Activated naive CD4-positive, alpha-beta T cell treated with anti-CD3 and anti-CD28 coated beads, Interleukin-2, amount 50 U/mL, for 16 hours (primary cell): ENCODE data around the gene C3orf20.
"Not testable (repeated sequence)": the region's sequence is repeated elsewhere in the genome, so short reads cannot be mapped to it uniquely, and the experiment has no call there.

Experiments used
- DNase-seq: peaks from one replicate; pipeline ENCODE4 v3.0.0-alpha.2; 2020

C3orf20 gene

DNA sequence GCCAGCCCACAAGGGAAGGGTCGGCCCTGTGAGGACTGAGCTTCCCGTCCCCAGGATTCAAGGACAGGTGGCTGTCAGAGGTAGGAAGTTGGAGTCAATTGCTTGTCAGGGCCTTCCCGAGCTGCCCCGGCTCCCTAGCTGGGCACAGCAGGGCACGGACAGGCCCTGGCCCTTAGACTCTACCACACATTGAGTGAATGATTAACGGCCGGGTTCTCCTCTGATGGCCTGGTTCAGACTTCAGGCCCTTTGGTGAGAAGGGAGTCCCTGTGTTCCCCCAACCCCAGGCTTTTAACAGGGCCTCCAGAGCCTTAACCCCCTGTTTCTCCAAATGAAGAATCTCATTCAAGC lies 127.4 kb downstream of the C3orf20 start:
- no peak for DNase-seq

DNA sequence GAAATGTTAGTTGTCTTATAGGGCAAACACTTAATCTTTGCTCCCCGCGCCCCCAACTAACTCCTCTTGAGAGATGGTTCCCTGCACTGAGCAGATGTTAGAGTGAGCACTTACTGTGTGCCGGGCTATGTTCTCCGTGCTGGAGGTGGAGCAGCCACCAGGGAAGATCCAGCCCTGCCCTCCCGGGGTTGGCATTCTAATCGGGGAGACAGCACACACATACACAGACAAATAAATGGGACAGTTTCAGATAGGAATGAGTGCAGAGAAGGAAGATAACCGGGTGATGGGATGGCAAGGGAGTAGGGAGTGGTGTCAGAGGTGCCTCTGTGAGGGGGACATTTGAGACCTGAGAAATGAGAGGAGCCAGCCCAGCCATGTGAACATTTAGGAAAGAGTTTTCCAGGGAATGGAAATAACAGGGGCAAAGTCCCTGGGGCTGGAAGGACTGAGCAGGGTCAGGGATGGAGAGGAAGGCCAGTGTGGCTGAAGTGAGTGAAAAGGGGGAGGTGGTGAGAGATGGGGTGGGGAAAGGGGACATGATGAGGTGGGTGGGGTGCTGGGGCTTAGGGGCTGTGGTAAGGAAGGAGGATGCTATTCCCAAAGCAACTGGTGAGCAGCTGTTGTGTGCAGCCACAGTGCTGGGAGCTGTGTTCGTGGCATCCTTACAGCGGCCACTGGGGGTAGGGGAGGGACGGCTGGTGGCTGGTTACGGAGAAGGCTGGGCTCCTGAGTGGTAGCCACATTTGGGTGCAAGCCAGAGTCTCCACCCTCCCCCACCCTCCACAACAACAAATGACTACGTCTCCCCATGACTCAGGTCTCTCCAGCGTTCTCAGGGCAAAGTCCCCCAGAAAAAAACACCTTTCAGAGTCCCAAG lies 128.4 kb downstream of the C3orf20 start:
- DNase-seq: no peak

DNA sequence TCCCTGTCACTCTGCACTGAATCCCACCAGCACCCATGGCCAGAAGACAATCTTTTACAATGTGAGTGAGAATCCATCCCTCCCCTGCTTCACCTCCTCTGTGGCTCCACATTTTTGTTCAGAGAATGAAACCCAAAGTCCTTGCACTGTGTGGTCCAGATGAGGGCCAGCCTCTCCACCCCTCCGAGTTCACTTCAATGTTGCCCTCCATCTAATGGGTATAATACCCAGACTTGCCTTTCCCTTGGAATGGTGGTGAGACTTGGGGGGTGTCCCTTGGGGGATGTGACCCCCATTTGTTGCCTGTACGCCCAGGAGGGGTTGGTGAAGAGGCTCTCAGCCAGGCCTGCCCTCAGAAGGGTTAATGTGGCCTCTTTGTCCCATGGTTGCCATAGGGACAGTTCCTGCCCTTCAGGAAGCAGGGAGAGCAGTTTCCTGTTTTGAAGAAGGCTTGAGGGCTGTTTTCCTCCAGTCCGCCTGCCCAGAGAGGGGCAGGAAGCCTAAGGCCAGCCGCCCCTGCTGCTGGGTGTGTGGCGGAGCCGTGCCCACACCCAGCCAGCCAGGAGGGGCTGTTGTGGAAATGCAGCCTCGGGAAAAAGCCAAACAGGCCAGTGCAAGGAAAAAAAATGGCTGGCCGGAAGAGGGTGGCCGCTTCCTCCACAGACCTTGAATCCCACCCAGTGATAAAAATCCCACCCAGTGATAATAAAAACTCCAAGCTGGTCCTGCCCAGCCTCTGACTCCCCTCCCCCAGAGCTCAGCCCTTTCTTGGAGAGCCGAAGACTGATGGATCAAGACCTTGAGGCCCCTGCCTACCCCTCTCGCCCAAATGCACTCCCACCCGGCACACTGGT lies 129.3 kb downstream of the C3orf20 start:
- no peak for DNase-seq

GRCh38 chr3:14804835-14805780 lies 130.2 kb downstream of the C3orf20 start:
- DNase-seq: no peak

DNA sequence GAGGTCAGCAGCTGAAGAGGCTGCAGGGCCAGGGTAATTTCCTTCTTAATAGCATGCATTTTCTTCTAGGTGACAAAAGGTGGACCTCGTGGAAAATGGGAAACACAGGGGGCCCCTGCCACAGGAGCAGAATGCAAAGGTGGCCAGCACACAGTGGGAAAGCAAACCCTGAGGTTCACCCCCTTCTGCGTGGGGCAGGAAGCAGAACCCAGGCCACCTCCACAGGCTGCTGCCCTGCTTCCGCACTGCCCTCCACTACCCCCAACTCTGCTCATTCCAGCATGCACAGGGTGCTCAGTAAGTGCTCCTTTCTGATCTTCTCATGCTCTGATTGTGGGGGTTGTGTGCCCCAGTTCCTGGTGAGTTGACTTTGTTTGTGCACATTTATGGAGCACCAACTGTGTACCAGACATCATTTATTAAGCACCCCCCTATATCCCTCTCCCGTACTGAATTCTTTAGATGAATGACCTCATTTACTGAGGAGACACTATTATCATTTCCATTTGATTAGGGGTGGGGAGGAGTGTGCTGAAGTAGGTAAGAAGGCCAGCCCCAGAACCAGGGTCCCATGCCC lies 131.1 kb downstream of the C3orf20 start:
- no peak for DNase-seq

DNA sequence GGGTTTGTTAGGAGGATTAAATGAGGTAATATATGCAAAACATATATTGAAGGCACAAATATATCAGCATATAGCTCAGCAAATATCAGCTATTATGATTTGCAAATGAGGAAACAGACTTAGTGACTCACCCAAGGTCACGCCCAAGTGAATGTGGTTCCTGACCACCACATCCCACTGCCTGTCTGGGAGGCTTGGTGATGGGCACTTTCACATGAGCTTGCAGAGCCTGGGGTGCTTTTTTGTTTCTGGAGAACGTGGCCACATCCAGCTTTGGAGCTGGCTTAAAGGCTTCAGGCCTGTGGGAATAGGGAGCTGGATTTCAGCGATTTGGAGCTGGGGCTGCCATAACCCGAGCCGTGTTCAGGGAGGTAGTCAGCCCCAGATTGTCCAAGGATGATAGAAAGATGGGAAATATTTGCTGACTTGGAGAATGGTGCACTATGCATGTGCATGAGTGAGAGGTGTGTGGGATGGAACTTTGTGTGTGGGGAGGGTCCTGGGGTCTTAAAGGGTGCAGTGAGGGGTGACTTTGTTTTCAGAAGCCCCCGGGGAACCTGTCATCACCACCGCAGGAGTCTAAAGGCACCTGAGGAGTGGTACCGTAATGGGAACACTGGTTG lies 131.8 kb downstream of the C3orf20 start:
- DNase-seq: no peak

DNA sequence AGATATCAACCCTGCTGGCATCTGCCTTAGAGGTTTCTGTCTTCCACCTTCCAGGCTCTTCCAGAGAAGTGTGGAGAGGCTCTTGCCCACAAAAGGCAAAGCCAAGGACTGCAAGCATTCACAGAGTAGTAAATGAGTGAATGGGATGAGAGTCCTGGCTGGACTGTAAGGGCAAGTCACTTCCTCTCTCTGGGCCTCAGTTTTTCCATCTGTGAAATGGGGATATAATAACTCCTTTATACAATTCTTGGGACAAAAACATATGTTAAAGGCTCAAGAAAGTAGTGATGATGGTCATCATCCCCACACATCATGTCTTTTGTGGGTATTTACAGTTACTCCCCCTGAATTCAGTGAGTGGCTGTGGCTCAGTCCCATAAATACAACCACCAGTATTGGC lies 133.1 kb downstream of the C3orf20 start:
- DNase-seq: no peak

GRCh38 chr3:14808502-14809266 lies 133.7 kb downstream of the C3orf20 start:
- no peak for DNase-seq

GRCh38 chr3:14809611-14810010 lies 134.7 kb downstream of the C3orf20 start:
- not testable (repeated sequence) for DNase-seq

- no peak for DNase-seq
Observed at GRCh38 chr3:14810070-14810791, 135.3 kb downstream of the C3orf20 start.

DNA sequence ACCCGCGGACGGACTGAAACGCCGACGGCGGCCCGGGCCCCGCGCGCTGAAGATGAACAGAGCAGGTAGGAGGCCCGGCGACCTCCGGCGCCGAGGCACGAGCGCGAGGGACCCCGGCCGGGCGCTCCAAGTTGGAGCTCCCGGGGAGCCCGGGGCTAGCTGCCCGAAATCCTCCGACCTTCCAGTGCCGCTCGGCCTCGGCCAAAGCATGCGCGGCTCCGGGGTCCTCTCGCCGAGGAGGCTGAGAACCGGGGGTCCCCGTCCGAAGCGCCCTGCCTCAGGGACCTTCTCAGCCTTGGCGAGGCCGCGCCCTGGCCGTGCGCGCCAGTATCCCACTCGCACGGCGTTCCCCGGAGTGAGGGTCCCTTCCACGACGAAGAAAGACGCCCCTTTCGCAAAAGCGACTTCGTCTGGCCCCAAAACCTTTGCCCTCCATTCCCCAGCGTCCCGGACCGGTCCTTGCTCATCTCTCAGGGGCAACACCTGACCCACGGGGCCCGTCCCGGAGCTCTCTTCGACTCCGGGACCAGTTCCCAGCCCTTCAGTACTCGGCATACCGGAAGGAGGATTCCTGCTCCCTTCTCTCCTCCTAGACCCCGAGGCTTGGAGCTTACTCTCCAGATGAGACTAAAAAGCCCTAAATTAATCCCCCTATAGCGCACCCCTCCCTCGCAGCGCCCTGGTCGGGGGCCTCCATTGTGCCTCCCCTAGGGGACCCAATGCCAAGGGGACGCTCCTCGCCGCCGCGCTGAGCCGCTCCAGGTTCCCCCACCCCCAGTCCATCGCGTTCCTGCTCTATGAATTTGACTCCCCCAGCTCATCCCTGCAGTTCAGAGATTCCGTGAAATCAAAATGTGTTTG lies 136.1 kb downstream of the C3orf20 start:
- no peak for DNase-seq

- no peak for DNase-seq
Observed at GRCh38 chr3:14811684-14812083, 136.7 kb downstream of the C3orf20 start.

GRCh38 chr3:14812196-14812790 lies 137.4 kb downstream of the C3orf20 start:
- DNase-seq: no peak

DNA sequence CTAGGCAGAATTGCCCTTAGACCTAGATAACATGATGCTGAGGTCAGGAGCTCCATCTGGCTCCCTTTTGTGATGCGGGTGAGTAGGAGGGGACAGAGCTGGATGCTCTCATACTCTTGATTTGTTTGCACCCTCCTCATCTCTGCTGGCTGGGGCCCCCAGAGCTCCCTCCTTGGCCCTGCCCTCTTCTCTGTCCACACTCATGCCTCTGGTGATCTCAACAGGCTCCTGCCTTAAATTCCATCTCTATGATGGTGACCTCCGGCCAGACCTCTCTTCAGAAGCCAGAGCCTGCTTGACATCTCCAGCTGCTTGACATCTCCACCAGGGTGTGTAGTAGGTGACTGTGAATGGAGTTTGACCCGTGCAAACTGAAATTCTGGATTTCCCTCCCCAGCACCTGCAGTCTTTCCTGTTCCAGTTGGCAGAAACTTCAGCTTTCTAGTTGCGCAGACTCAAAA lies 139.5 kb downstream of the C3orf20 start:
- DNase-seq: no peak

- no peak for DNase-seq
Observed at GRCh38 chr3:14816359-14816758, 141.4 kb downstream of the C3orf20 start.

- no peak for DNase-seq
Observed at GRCh38 chr3:14818804-14819500, 144.0 kb downstream of the C3orf20 start, which contains the start of gene FGD5. Gene FGD5, plus strand, starts transcription at chr3:14818962. Its CDS starts 110 bp downstream, at chr3:14819072.

DNA sequence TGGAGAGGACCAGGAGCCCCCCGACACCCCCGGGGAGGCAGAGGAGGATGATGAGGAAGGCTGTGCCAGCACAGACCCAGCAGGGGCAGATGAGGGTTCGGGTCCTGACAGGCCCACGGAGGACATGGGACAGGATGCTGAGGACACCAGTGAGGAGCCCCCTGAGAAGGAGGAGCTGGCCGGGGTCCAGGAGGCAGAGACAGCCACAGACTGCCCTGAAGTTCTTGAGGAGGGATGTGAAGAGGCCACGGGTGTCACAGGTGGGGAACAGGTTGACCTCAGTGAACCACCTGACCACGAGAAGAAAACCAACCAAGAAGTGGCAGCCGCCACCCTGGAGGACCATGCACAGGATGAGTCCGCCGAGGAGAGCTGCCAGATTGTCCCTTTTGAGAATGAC lies 144.7 kb downstream of the C3orf20 start:
- DNase-seq: no peak

- no peak for DNase-seq
Observed at GRCh38 chr3:14820156-14820555, 145.2 kb downstream of the C3orf20 start.
